WTC11 (cell line): ENCODE results near the gene AKAP10. TPM values are rescaled to one million over a fixed set of nuclear protein-coding genes. Genes with fewer than 3 reads are reported as not detected.

Source experiments
- ATAC-seq: fragments of 200-7000 bp; cut with Tn5 transposase; 2 replicates; pipeline ENCODE4 v1.10.0; 2021; ENCODE audit warnings: mild to moderate bottlenecking, moderate library complexity
- CTCF ChIA-PET: fragments of 300-600 bp; sonication (Branson Sonifier 250); formaldehyde crosslinking; loops from one replicate; lab custom pipeline; 2021; ENCODE audit warnings: antibody characterized with exemption; lab: Charles Lee
- POLR2A ChIA-PET: fragments of 350-600 bp; sonication (Branson Sonifier 250); formaldehyde crosslinking; loops from one replicate; lab custom pipeline; 2021; ENCODE audit warnings: antibody characterized with exemption; lab: Charles Lee
- DNase-seq: peaks from one replicate; pipeline ENCODE4 v3.0.0; 2021; ENCODE audit warnings: low spot score
- H3K27ac Mint-ChIP-seq: 2 replicates; pipeline ENCODE4 v1.8.0; 2021; ENCODE audit warnings: mixed read lengths
- H3K27me3 Mint-ChIP-seq: 2 replicates; pipeline ENCODE4 v1.8.0; 2021; ENCODE audit warnings: low read depth, mild to moderate bottlenecking, moderate library complexity, mixed read lengths
- H3K36me3 Mint-ChIP-seq: 2 replicates; pipeline ENCODE4 v1.8.0; 2021; ENCODE audit warnings: mixed read lengths
- H3K4me1 Mint-ChIP-seq: 2 replicates; pipeline ENCODE4 v1.8.0; 2022; ENCODE audit warnings: mixed read lengths
- H3K4me3 Mint-ChIP-seq: 2 replicates; pipeline ENCODE4 v1.8.0; 2021; ENCODE audit warnings: mild to moderate bottlenecking, moderate library complexity, mixed read lengths
- H3K9me3 Mint-ChIP-seq: 2 replicates; pipeline ENCODE4 v1.8.0; 2021; ENCODE audit warnings: mixed read lengths
- ARID4B ChIP-seq: sonication (generic); formaldehyde crosslinking; IDR thresholded peaks from 2 replicates; pipeline ENCODE4 v1.8.0; 2023; ENCODE audit warnings: missing genetic modification reagents, mild to moderate bottlenecking, borderline replicate concordance
- CTCF ChIP-seq: fragments of 200-600 bp; IDR thresholded peaks from 2 replicates; pipeline ENCODE4 v1.8.0; 2022; ENCODE audit warnings: antibody characterized with exemption
- EMX1 ChIP-seq: fragments of 250-450 bp; sonication (Bioruptor Pico); IDR thresholded peaks from 2 replicates; pipeline ENCODE4 v1.8.0; 2021; ENCODE audit warnings: mild to moderate bottlenecking
- ERG ChIP-seq: fragments of 250-450 bp; sonication (Bioruptor Pico); IDR thresholded peaks from 2 replicates; pipeline ENCODE4 v1.8.0; 2021; ENCODE audit warnings: mild to moderate bottlenecking
- FOXJ3 ChIP-seq: sonication (generic); formaldehyde crosslinking; IDR thresholded peaks from 2 replicates; pipeline ENCODE4 v1.9.0; 2021; ENCODE audit warnings: missing genetic modification reagents, mild to moderate bottlenecking, borderline replicate concordance
- FOXK1 ChIP-seq: sonication (generic); formaldehyde crosslinking; IDR thresholded peaks from 2 replicates; pipeline ENCODE4 v1.8.0; 2022; ENCODE audit warnings: mild to moderate bottlenecking, moderate library complexity, missing genetic modification reagents
- FOXP1 ChIP-seq: sonication (generic); formaldehyde crosslinking; IDR thresholded peaks from 2 replicates; pipeline ENCODE4 v1.8.0; 2022; ENCODE audit warnings: missing genetic modification reagents, mild to moderate bottlenecking, moderate library complexity, borderline replicate concordance
- HMGA2 ChIP-seq: fragments of 250-450 bp; sonication (Bioruptor Pico); IDR thresholded peaks from 2 replicates; pipeline ENCODE4 v1.4.0; 2021; ENCODE audit warnings: mild to moderate bottlenecking, moderate library complexity
- MYBL2 ChIP-seq: sonication (generic); formaldehyde crosslinking; IDR thresholded peaks from 2 replicates; pipeline ENCODE4 v1.8.1; 2023; ENCODE audit warnings: mild to moderate bottlenecking, moderate library complexity, missing genetic modification reagents
- NFATC4 ChIP-seq: fragments of 250-450 bp; sonication (Bioruptor Pico); IDR thresholded peaks from 2 replicates; pipeline ENCODE4 v1.9.0; 2021; ENCODE audit warnings: mild to moderate bottlenecking
- NFE2L1 ChIP-seq: sonication (generic); formaldehyde crosslinking; IDR thresholded peaks from 2 replicates; pipeline ENCODE4 v1.8.1; 2023; ENCODE audit warnings: missing genetic modification reagents
- NR2C2 ChIP-seq: sonication (generic); formaldehyde crosslinking; IDR thresholded peaks from 2 replicates; pipeline ENCODE4 v1.8.0; 2022; ENCODE audit warnings: mild to moderate bottlenecking, missing genetic modification reagents
- SOX15 ChIP-seq: fragments of 250-450 bp; sonication (Bioruptor Pico); IDR thresholded peaks from 2 replicates; pipeline ENCODE4 v1.9.0; 2021; ENCODE audit warnings: mild to moderate bottlenecking
- ZBTB21 ChIP-seq: sonication (generic); formaldehyde crosslinking; IDR thresholded peaks from 2 replicates; pipeline ENCODE4 v1.8.1; 2023; ENCODE audit warnings: mild to moderate bottlenecking, missing genetic modification reagents, borderline replicate concordance
- ZNF219 ChIP-seq: sonication (generic); formaldehyde crosslinking; IDR thresholded peaks from 2 replicates; pipeline ENCODE4 v1.8.0; 2023; ENCODE audit warnings: missing genetic modification reagents, mild to moderate bottlenecking, borderline replicate concordance
- ZNF425 ChIP-seq: fragments of 250-450 bp; sonication (Bioruptor Pico); conservative IDR thresholded peaks from 2 replicates; pipeline ENCODE4 v1.9.0; 2021; ENCODE audit warnings: mild to moderate bottlenecking
- ZNF671 ChIP-seq: fragments of 250-450 bp; sonication (Bioruptor Pico); IDR thresholded peaks from 2 replicates; pipeline ENCODE4 v1.8.0; 2021; ENCODE audit warnings: mild to moderate bottlenecking
- total RNA-seq: library from RNA; stranded (reverse); gene quantifications from 3 replicates; pipeline ENCODE4 v1.2.3, GENCODE V29; 2021
- TF ChIP-seq, protein P1 (sequence below): sonication (generic); formaldehyde crosslinking; IDR thresholded peaks from 2 replicates; pipeline ENCODE4 v1.8.0; 2022; ENCODE audit warnings: missing genetic modification reagents

Gene AKAP10
- total RNA-seq, 1 experiment from 2014 or later: 29.9 TPM

DNA sequence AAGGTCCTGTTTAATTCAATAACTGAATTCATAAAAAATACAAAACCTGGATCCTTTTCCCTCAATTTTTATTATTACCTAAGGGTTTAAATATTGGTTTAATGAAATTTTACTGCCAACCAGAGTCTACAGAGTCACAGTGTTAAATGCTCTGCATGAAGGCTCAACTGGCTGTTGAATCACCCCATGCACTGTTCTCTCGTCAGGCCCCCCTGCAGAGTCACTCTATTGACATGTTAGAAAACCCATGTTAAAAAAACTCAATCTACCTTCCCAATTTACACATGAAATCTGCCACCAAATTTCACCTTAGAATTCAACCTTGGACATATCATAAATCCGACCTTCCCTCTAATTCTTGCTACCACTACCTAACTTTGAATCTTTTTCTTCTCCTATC lies 66.6 kb downstream of the AKAP10 start:
- ATAC-seq (peak; percentile 62), DNase-seq (no peak)
- peak overlapping the region; percentile 38; the same call in 1 of the 2 replicates for H3K27ac Mint-ChIP-seq
- TF ChIP-seq SOX15 (CRISPR knock-in tag): no peak
- TF ChIP-seq EMX1 (CRISPR knock-in tag): no peak
- TF ChIP-seq ZNF671 (CRISPR knock-in tag): no peak
- no peak for TF ChIP-seq MYBL2 (CRISPR knock-in tag)
- TF ChIP-seq NFE2L1 (CRISPR knock-in tag): no peak
- no peak for TF ChIP-seq NR2C2 (CRISPR knock-in tag)
- TF ChIP-seq FOXP1: no peak
- no peak for TF ChIP-seq FOXJ3
- no peak for TF ChIP-seq FOXK1 (CRISPR knock-in tag)
- no peak for TF ChIP-seq HMGA2 (CRISPR knock-in tag)
- TF ChIP-seq NFATC4 (CRISPR knock-in tag): no peak
- no peak for TF ChIP-seq ZBTB21 (CRISPR knock-in tag)
- TF ChIP-seq ERG (CRISPR knock-in tag): no peak
- CTCF ChIA-PET: no interaction called here
- H3K36me3 Mint-ChIP-seq: peaks cover 39% of the 10 kb centered on the region
- no peaks in the 10 kb centered on the region for H3K9me3 Mint-ChIP-seq
- no peak overlapping the region for H3K4me3 Mint-ChIP-seq
- peaks cover 10% of the 10 kb centered on the region for H3K4me1 Mint-ChIP-seq
- no peaks in the 10 kb centered on the region for H3K27me3 Mint-ChIP-seq
- POLR2A ChIA-PET: no interaction called here

GRCh38 chr17:19909139-19909538 lies 68.5 kb downstream of the AKAP10 start:
- POLR2A ChIA-PET: interaction anchor here (0.6 kb wide), 1 partner anchor 46 kb away, joined by 3 read pairs; no protein-coding TSS in a partner anchor
- H3K36me3 Mint-ChIP-seq: peaks cover 46% of the 10 kb centered on the region
- H3K9me3 Mint-ChIP-seq: no peaks in the 10 kb centered on the region
- DNase-seq: no peak
- TF ChIP-seq ARID4B (CRISPR knock-in tag) (no peak), ZNF425 (no peak), CTCF (no peak), ZNF219 (CRISPR knock-in tag) (no peak), ZNF671 (CRISPR knock-in tag) (no peak)
- TF ChIP-seq, protein P1, sequence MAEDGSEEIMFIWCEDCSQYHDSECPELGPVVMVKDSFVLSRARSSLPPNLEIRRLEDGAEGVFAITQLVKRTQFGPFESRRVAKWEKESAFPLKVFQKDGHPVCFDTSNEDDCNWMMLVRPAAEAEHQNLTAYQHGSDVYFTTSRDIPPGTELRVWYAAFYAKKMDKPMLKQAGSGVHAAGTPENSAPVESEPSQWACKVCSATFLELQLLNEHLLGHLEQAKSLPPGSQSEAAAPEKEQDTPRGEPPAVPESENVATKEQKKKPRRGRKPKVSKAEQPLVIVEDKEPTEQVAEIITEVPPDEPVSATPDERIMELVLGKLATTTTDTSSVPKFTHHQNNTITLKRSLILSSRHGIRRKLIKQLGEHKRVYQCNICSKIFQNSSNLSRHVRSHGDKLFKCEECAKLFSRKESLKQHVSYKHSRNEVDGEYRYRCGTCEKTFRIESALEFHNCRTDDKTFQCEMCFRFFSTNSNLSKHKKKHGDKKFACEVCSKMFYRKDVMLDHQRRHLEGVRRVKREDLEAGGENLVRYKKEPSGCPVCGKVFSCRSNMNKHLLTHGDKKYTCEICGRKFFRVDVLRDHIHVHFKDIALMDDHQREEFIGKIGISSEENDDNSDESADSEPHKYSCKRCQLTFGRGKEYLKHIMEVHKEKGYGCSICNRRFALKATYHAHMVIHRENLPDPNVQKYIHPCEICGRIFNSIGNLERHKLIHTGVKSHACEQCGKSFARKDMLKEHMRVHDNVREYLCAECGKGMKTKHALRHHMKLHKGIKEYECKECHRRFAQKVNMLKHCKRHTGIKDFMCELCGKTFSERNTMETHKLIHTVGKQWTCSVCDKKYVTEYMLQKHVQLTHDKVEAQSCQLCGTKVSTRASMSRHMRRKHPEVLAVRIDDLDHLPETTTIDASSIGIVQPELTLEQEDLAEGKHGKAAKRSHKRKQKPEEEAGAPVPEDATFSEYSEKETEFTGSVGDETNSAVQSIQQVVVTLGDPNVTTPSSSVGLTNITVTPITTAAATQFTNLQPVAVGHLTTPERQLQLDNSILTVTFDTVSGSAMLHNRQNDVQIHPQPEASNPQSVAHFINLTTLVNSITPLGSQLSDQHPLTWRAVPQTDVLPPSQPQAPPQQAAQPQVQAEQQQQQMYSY (CRISPR knock-in tag): no peak
- TF ChIP-seq, all 79 proteins: peak for 0
- H3K27me3 Mint-ChIP-seq: no peaks in the 10 kb centered on the region
- CTCF ChIA-PET: no interaction called here
- H3K4me1 Mint-ChIP-seq: peaks cover 10% of the 10 kb centered on the region
- no peak overlapping the region for H3K4me3 Mint-ChIP-seq
- H3K27ac Mint-ChIP-seq: no peak overlapping the region
- ATAC-seq: no peak
